Activated CD8-positive, alpha-beta T cell treated with anti-CD3 and anti-CD28 coated beads for 36 hours (primary cell): ENCODE results near the gene SMYD2. TPM values are rescaled to one million over a fixed set of nuclear protein-coding genes. Genes with fewer than 3 reads are reported as not detected.

ENCODE experiments used
- ATAC-seq: fragments of 200-7000 bp; cut with Tn5 transposase; one replicate; pipeline ENCODE4 v1.10.0; 2021; ENCODE audit warnings: mild to moderate bottlenecking, moderate library complexity
- CTCF ChIA-PET: fragments of 350-600 bp; sonication (Branson Sonifier 250); formaldehyde crosslinking; loops from one replicate; lab custom pipeline; 2021; ENCODE audit warnings: antibody characterized with exemption; lab: Charles Lee
- POLR2A ChIA-PET: fragments of 350-600 bp; sonication (Branson Sonifier 250); formaldehyde crosslinking; loops from one replicate; lab custom pipeline; 2021; ENCODE audit warnings: antibody characterized with exemption; lab: Charles Lee
- DNase-seq: peaks from one replicate; pipeline ENCODE4 v3.0.0-alpha.2; 2020
- H3K27ac Mint-ChIP-seq: one replicate; pipeline ENCODE4 v1.8.0; 2021; ENCODE audit warnings: mild to moderate bottlenecking, mixed read lengths
- H3K27me3 Mint-ChIP-seq: one replicate; pipeline ENCODE4 v1.8.0; 2021; ENCODE audit warnings: mixed read lengths
- H3K36me3 Mint-ChIP-seq: one replicate; pipeline ENCODE4 v1.8.0; 2021; ENCODE audit warnings: low read depth, mixed read lengths
- H3K4me1 Mint-ChIP-seq: one replicate; pipeline ENCODE4 v1.8.0; 2021; ENCODE audit warnings: low read depth, mixed read lengths
- H3K4me3 Mint-ChIP-seq: one replicate; pipeline ENCODE4 v1.8.0; 2021; ENCODE audit warnings: mild to moderate bottlenecking, moderate library complexity, mixed read lengths
- H3K9me3 Mint-ChIP-seq: one replicate; pipeline ENCODE4 v1.8.0; 2021; ENCODE audit warnings: mixed read lengths
- CTCF ChIP-seq: fragments of 200-600 bp; IDR thresholded peaks from one replicate; pipeline ENCODE4 v1.8.0; 2022; ENCODE audit warnings: antibody characterized with exemption, mild to moderate bottlenecking
- intact Hi-C: fragments of 100-400 bp; cut with micrococcal nuclease; formaldehyde crosslinking; loops from one replicate; pipeline ENCODE4 v1.10.0; 2022
- total RNA-seq, 2 experiments: library from RNA; stranded (reverse); gene quantifications; one replicate each; pipeline ENCODE4 v1.2.3, GENCODE V29; 2021

The SMYD2 gene
- total RNA-seq, 2 experiments from 2014 or later, result 37.4 to 40.6 TPM

GRCh38 chr1:214383381-214384372, 102.7 kb downstream of the SMYD2 start:
- Mint-ChIP-seq H3K4me1 (no peaks in the 10 kb centered on the region), H3K27ac (no peak overlapping the region), H3K36me3 (no peaks in the 10 kb centered on the region), H3K27me3 (no peaks in the 10 kb centered on the region), H3K4me3 (no peak overlapping the region), H3K9me3 (no peaks in the 10 kb centered on the region)
- CTCF ChIA-PET, result no interaction called here
- intact Hi-C loops, result no loop called here
- ATAC-seq (no peak), DNase-seq (no peak)
- POLR2A ChIA-PET, result no interaction called here
- no peak for TF ChIP-seq CTCF

- H3K27ac Mint-ChIP-seq, result no peak overlapping the region
Measured at GRCh38 chr1:214384373-214385079, 103.6 kb downstream of the SMYD2 start.

GRCh38 chr1:214385428-214385827, 104.5 kb downstream of the SMYD2 start:
- H3K36me3 Mint-ChIP-seq, result no peaks in the 10 kb centered on the region
- POLR2A ChIA-PET, result no interaction called here
- no peaks in the 10 kb centered on the region for H3K4me1 Mint-ChIP-seq
- no peaks in the 10 kb centered on the region for H3K27me3 Mint-ChIP-seq
- H3K27ac Mint-ChIP-seq, result no peak overlapping the region
- intact Hi-C loops, result loop anchor here (5.0 kb wide), 1 partner anchor 202 kb away; no protein-coding TSS in a partner anchor
- ATAC-seq, result no peak
- DNase-seq, result no peak
- no peak overlapping the region for H3K4me3 Mint-ChIP-seq
- CTCF ChIA-PET, result no interaction called here
- no peaks in the 10 kb centered on the region for H3K9me3 Mint-ChIP-seq
- no peak for TF ChIP-seq CTCF

More at GRCh38 chr1:214384373-214385079, 103.6 kb downstream of the SMYD2 start:
- ATAC-seq, result no peak
- ChIA-PET CTCF (no interaction called here), POLR2A (no interaction called here)
- Mint-ChIP-seq H3K9me3 (no peaks in the 10 kb centered on the region), H3K27me3 (no peaks in the 10 kb centered on the region), H3K36me3 (no peaks in the 10 kb centered on the region), H3K4me1 (no peaks in the 10 kb centered on the region), H3K4me3 (no peak overlapping the region)
- no peak for TF ChIP-seq CTCF
- intact Hi-C loops, result loop anchor here (5.0 kb wide), 1 partner anchor 203 kb away; no protein-coding TSS in a partner anchor
- DNase-seq, result no peak

- DNase-seq (no peak), ATAC-seq (no peak)
- Mint-ChIP-seq H3K9me3 (no peaks in the 10 kb centered on the region), H3K4me1 (no peaks in the 10 kb centered on the region), H3K36me3 (no peaks in the 10 kb centered on the region), H3K27ac (no peak overlapping the region), H3K4me3 (no peak overlapping the region), H3K27me3 (no peaks in the 10 kb centered on the region)
- ChIA-PET POLR2A (no interaction called here), CTCF (no interaction called here)
- intact Hi-C loops, result loop anchor here (5.0 kb wide), 1 partner anchor 201 kb away; no protein-coding TSS in a partner anchor
- TF ChIP-seq CTCF, result no peak
Measured at GRCh38 chr1:214386333-214386732, 105.4 kb downstream of the SMYD2 start.
